Right cardiac atrium (tissue), 5 donors: ENCODE results near the gene ALG11. TPM values are rescaled to one million over a fixed set of nuclear protein-coding genes. Genes with fewer than 3 reads are reported as not detected.
A peak's percentile ranks its signal among the peaks of the same experiment; 100 is the strongest.
"Not testable (repeated sequence)": the region's sequence is repeated elsewhere in the genome, so short reads cannot be mapped to it uniquely, and the experiment has no call there.

Source experiments
- ATAC-seq, 2 donors: fragments of 200-7000 bp; cut with Tn5 transposase; one replicate each; pipeline versions ENCODE4 v1.8.0 to v1.9.1; 2020; ENCODE audit warnings: moderate library complexity in 2 of 2, mild to moderate bottlenecking in 1 of 2
- DNase-seq, 3 donors: peaks; one replicate each; pipeline ENCODE4 v3.0.0-alpha.2; 2020
- H3K27ac ChIP-seq: one replicate; pipeline ENCODE4 v1.5.1; 2013; ENCODE audit warnings: mild to moderate bottlenecking, low read length, control low read depth, moderate library complexity
- H3K27me3 ChIP-seq: one replicate; pipeline ENCODE4 v1.6.1; 2013; ENCODE audit not compliant: control insufficient read depth, insufficient read depth
- H3K4me1 ChIP-seq: one replicate; pipeline ENCODE4 v1.6.1; 2013; ENCODE audit warnings: low read length; ENCODE audit not compliant: control insufficient read depth, insufficient read depth
- H3K4me3 ChIP-seq: one replicate; pipeline ENCODE4 v1.5.1; 2013; ENCODE audit warnings: low read length, control low read depth
- H3K9me3 ChIP-seq: one replicate; pipeline ENCODE4 v1.6.1; 2013; ENCODE audit warnings: low read length; ENCODE audit not compliant: control insufficient read depth
- WGBS: extraction: QIAGEN DNeasy Blood & Tissue Kit; methylation state at CpG from one replicate; pipeline ENCODE4 v1.1.7; 2013; 5-methylcytosine and 5-hydroxymethylcytosine counted together
- intact Hi-C, 4 donors: fragments of 100-400 bp; cut with DNase I; formaldehyde crosslinking; loops; one replicate each; pipeline versions ENCODE4 v1.11.0 to v1.14.0; 2022 to 2023
- polyA plus RNA-seq: library from polyadenylated mRNA; stranded (reverse); fragments of 200-250 nt; gene quantifications from one replicate; pipeline ENCODE4 v1.2.3, GENCODE V29; 2013
- total RNA-seq, 4 donors: library from RNA; stranded (reverse); fragmentation: NEBNext Ultra II Directional; extraction: Animal tissue kit (Norgen Biotek cat#: 25700); gene quantifications; one replicate each; pipeline ENCODE4 v1.2.1, GENCODE V29; 2021
- donor health status: healthy with polysubstance abuse.
- donor health status: DM: no; HTN: yes; CAD: no.
- donor health status: DM: no; HTN: no; CAD: no.
- donor health status: DM: no; HTN: yes; CAD: no; lungs with severe emphysema.
- donor health status: DM: yes; HTN: yes; CAD: no.

The ALG11 gene
- total and polyA plus RNA-seq, 5 donors: 4.3 to 32.2 (median 25.4) TPM

- WGBS: 52% methylated on average over 5 of the region's 5 CpGs
- intact Hi-C loops: no loop called here
- Histone ChIP-seq H3K27me3 (no peaks in the 10 kb centered on the region), H3K9me3 (no peaks in the 10 kb centered on the region), H3K4me1 (peaks cover 6% of the 10 kb centered on the region), H3K4me3 (no peak overlapping the region), H3K27ac (no peak overlapping the region)
- peak; percentile 61 to 84 for ATAC-seq
- DNase-seq: peak in 1 of 3 donors; percentile 43
Measured at GRCh38 chr13:51978796-51979556, 33.2 kb upstream of the ALG11 start.

- H3K27ac ChIP-seq: no peak overlapping the region
- DNase-seq (no peak), ATAC-seq (no peak)
- H3K4me3 ChIP-seq: no peak overlapping the region
- H3K27me3 ChIP-seq: no peaks in the 10 kb centered on the region
- peaks cover 6% of the 10 kb centered on the region for H3K4me1 ChIP-seq
- WGBS: 54% methylated on average over 4 of the region's 4 CpGs
- intact Hi-C loops: no loop called here
- H3K9me3 ChIP-seq: no peaks in the 10 kb centered on the region
Measured at GRCh38 chr13:51980908-51981307, 31.3 kb upstream of the ALG11 start.

GRCh38 chr13:51981355-51981754 lies 30.8 kb upstream of the ALG11 start:
- Histone ChIP-seq H3K4me1 (peaks cover 6% of the 10 kb centered on the region), H3K27me3 (no peaks in the 10 kb centered on the region), H3K9me3 (no peaks in the 10 kb centered on the region), H3K4me3 (no peak overlapping the region), H3K27ac (no peak overlapping the region)
- 51% methylated on average over 4 of the region's 4 CpGs for WGBS
- ATAC-seq (no peak), DNase-seq (no peak)
- intact Hi-C loops: no loop called here

GRCh38 chr13:51983292-51983691 lies 28.9 kb upstream of the ALG11 start:
- H3K4me3 ChIP-seq, H3K9me3 ChIP-seq, H3K27me3 ChIP-seq, DNase-seq, ATAC-seq, H3K27ac ChIP-seq, H3K4me1 ChIP-seq, intact Hi-C loops: not testable (repeated sequence)
- WGBS: 93% methylated on average over 3 of the region's 3 CpGs

GRCh38 chr13:51984904-51985303 lies 27.3 kb upstream of the ALG11 start:
- WGBS: 89% methylated on average over 4 of the region's 4 CpGs
- H3K4me1 ChIP-seq, ATAC-seq, H3K27ac ChIP-seq, H3K4me3 ChIP-seq, H3K27me3 ChIP-seq, DNase-seq, H3K9me3 ChIP-seq, intact Hi-C loops: not testable (repeated sequence)

GRCh38 chr13:51988988-51989618 lies 23.1 kb upstream of the ALG11 start:
- H3K27ac ChIP-seq: no peak overlapping the region
- no peak for ATAC-seq
- DNase-seq: no peak
- 84% methylated on average over 3 of the region's 3 CpGs for WGBS
- no peaks in the 10 kb centered on the region for H3K4me1 ChIP-seq
- no peak overlapping the region for H3K4me3 ChIP-seq
- no peaks in the 10 kb centered on the region for H3K27me3 ChIP-seq
- intact Hi-C loops: no loop called here
- no peaks in the 10 kb centered on the region for H3K9me3 ChIP-seq

- Histone ChIP-seq H3K9me3 (no peaks in the 10 kb centered on the region), H3K27ac (no peak overlapping the region), H3K4me1 (peaks cover 17% of the 10 kb centered on the region), H3K27me3 (no peaks in the 10 kb centered on the region), H3K4me3 (no peak overlapping the region)
- no peak for ATAC-seq
- 76% methylated on average over 2 of the region's 2 CpGs for WGBS
- no peak for DNase-seq
- intact Hi-C loops: loop anchor here in 1 of 4 donors (10.0 kb wide), 1 partner anchor 79 kb away; no protein-coding TSS in a partner anchor
Measured at GRCh38 chr13:51993713-51994112, 18.5 kb upstream of the ALG11 start.

- DNase-seq (peak; percentile 32 to 79 (median 69)), ATAC-seq (peak; percentile 86 to 91)
- Histone ChIP-seq H3K9me3 (no peaks in the 10 kb centered on the region), H3K27ac (peak overlapping the region; percentile 60), H3K4me3 (no peak overlapping the region), H3K27me3 (no peaks in the 10 kb centered on the region), H3K4me1 (peaks cover 17% of the 10 kb centered on the region)
- WGBS: 31% methylated on average over 9 of the region's 9 CpGs
- intact Hi-C loops: loop anchor here in 2 of 4 donors (5.0 to 10.0 kb wide), 2 partner anchors 81 to 131 kb away; partner anchors contain the start of gene NEK5 (in 1 of the 2)
Measured at GRCh38 chr13:51995677-51996551, 16.3 kb upstream of the ALG11 start.

GRCh38 chr13:51996641-51997040 lies 15.6 kb upstream of the ALG11 start:
- no peak overlapping the region for H3K4me3 ChIP-seq
- H3K27ac ChIP-seq: no peak overlapping the region
- no peak for ATAC-seq

GRCh38 chr13:51997186-51997585 lies 15.0 kb upstream of the ALG11 start:
- no peak overlapping the region for H3K27ac ChIP-seq
- no peaks in the 10 kb centered on the region for H3K27me3 ChIP-seq
- no peaks in the 10 kb centered on the region for H3K9me3 ChIP-seq
- ATAC-seq (no peak), DNase-seq (no peak)
- 96% methylated on average over 2 of the region's 2 CpGs for WGBS
- peaks cover 17% of the 10 kb centered on the region for H3K4me1 ChIP-seq
- no peak overlapping the region for H3K4me3 ChIP-seq
- intact Hi-C loops: loop anchor here in 2 of 4 donors (5.0 to 10.0 kb wide), 2 partner anchors 82 to 130 kb away; partner anchors contain the start of gene NEK5 (in 1 of the 2)

More at GRCh38 chr13:51996641-51997040, 15.6 kb upstream of the ALG11 start:
- DNase-seq: no peak
- intact Hi-C loops: loop anchor here in 2 of 4 donors (5.0 to 10.0 kb wide), 2 partner anchors 82 to 131 kb away; partner anchors contain the start of gene NEK5 (in 1 of the 2)
- peaks cover 17% of the 10 kb centered on the region for H3K4me1 ChIP-seq
- no peaks in the 10 kb centered on the region for H3K9me3 ChIP-seq
- 89% methylated on average over 4 of the region's 4 CpGs for WGBS
- H3K27me3 ChIP-seq: no peaks in the 10 kb centered on the region
